NCI-H526 (cell line): ENCODE data around the gene DMRTA2.

ENCODE experiments used
- DNase-seq, 2 experiments: peaks; one replicate each; lab custom pipeline; 2025; lab: John Stamatoyannopoulos, UW

Gene DMRTA2

GRCh38 chr1:50422946-50423669 is at the start of gene DMRTA2:
TSS of gene DMRTA2 (minus strand) at chr1:50423443. CDS start at chr1:50421536, 1,907 bp downstream.
- peak; percentile 32 to 80 for DNase-seq

DNA sequence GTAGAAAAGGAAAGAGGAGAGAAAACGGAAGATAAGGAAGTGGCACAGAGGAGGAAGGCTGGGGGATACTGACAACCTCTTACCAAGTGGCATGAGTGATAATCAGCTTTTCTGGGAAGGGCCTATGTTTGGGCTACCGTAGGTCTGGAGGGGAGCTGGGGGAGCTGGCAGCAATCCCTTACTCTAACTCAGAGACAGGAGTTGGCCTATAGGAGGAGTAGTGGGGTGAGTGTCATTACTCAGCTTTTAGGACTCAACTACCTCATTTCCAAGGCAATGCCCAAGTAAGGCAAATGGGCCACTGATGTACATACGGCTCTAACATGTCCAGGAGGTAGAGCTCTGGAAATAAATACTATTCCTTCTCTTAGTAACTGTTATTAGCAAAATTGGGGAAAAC is 48.7 kb upstream of the DMRTA2 start:
- DNase-seq, result no peak

- no peak for DNase-seq
Measured at GRCh38 chr1:50462964-50463363, 39.7 kb upstream of the DMRTA2 start.

DNA sequence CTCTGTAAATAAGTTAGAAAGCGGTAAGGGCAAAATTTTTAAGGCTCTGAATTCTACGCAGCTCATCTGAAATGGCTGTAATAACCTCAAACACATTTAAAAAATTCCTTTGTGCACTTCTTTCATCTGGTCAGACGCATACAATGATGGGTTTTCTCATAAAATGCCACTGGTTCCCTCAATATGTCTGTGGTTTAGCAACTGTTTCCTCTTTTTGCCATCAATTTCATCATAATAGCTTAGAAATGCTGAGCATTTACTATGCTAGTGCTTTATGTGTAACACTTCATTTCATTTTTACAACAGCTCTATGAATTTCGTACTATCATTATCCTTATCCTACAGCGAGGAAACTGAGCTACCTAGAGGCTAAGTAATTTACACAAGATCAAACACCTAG is 35.3 kb upstream of the DMRTA2 start:
- no peak for DNase-seq

DNA sequence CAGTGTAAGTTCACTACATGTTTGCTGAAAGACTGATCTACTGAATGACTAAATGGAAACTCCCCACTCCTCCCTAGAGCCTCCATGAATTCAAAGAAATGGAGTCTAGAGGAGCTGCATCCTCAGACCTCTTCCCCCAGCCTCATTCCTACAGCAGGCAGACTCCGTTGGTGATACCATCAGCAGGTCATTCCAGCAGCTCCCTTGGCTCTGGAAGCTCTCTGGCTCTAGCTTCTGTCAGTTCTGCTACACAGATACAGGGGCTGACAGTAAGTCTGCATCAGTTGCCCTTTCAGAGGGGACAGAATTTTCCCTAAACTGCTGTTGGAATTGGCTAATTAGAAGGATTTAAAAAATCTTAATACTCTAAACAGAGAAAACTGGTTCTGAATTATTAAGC is 31.7 kb upstream of the DMRTA2 start:
- DNase-seq, result no peak

DNA sequence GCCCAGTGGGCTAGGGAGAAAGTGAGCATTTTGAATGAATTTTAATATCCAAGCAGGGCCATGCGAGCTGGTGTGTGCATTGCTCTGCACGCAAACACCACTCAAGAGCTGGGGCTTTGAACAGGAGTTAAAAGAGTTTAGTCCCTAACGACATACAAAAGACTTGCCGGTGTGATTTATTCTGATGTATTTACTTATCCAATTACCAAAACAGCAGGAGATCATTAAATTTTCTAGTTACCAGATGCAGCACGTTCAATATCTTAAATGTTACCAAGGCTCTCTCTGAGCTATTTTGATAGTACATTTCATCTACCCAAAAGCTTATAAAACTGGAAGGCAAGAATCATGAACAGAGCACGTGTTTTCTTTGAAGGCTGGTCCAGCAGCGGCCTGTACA is 30.0 kb upstream of the DMRTA2 start:
- no peak for DNase-seq

- no peak for DNase-seq
Measured at GRCh38 chr1:50452700-50453099, 29.5 kb upstream of the DMRTA2 start.

DNA sequence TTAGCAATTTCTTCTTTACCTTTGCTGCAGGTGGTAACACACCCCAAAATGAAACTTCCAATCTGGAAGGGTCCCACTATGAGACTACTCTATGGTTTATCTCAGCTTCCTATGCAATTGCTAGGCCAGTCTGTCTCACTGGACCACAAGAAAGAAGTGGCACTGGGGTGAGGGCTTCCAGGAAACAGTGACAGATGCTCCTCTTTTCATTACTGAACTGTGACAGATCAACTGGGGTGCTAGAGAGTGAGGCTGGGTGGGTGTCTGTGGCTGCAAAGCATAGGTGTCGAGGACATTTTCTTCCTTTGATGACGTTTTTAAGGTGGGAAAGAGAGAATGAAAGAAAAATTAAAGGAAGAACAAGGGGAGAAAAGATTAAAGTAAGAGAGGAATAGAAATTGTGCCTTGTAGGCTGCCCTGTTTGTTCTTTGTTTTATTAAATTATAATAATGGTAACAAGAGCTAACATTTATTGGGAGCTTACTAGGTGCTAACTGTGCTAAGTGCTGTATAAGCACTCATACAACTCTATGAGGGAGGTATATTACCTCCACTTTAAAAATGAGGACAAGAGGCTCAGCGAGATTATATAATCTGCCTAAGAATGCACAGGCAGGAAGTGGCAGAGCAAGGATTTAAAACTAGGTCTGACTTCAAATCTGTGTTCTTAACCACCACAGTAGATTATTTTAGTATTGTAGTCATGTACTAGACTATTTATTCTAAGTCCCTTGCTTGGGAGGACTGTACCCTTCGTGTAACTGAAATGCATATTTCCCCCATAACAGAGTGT is 27.8 kb upstream of the DMRTA2 start:
- DNase-seq, result no peak

GRCh38 chr1:50447961-50448360 is 24.7 kb upstream of the DMRTA2 start:
- no peak for DNase-seq

- no peak for DNase-seq
Measured at GRCh38 chr1:50441183-50441582, 17.9 kb upstream of the DMRTA2 start.

DNA sequence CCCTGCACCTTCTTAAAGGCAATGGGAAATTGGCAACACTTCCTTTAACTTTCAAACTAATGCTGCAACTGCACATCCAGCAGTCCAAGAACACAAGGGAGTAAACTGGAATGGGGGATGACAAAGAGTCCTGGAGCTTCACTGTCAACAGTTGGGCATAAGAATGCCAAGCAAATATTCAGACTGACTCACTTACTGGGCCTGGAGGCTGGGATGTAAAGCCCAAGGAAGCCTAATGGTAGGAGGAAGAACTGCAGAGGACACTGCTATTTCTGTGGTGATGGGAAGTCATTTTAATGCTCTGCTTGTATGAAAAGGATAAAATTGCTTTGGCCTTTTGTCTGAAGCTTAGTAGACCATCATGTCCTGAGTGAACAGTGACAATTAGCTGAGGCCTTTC is 15.7 kb upstream of the DMRTA2 start:
- no peak for DNase-seq

DNA sequence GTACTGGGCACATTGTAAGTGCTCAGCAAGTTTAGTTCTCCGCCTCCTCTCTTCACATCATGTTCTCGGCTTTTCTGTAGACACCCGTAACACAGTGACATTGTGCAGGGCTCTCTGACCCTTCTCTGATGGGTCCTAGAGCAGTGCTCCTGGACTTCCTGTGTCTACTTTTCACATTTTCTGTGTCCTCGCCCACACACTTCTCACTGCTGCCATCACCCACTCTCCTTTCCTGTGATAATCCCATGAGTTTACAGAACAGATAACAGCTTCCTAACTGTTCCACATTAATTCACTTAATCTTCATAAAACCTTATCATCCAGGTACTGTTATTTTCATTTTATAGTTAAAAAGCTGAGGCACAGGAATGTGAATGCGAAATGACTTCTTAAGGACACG is 13.2 kb upstream of the DMRTA2 start:
- DNase-seq, result no peak

DNA sequence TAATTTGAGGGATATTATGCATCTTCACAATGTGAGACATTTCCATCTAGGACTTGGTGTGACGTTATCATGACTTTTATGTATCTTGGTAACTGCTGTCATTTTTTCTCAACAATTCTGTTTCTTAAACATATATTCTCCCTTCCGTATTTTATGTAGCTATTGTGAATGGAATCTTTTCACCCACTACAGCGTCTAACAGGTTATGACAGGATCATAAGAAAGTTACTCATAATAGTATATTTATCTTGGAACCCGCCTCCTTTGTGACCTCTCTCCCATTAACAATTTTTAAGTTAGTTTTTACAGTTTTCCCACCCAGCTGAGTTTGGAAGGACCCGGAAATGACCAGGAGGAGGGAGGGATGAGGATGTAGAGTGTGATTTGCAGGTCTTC is 6.8 kb upstream of the DMRTA2 start:
- DNase-seq, result no peak

DNA sequence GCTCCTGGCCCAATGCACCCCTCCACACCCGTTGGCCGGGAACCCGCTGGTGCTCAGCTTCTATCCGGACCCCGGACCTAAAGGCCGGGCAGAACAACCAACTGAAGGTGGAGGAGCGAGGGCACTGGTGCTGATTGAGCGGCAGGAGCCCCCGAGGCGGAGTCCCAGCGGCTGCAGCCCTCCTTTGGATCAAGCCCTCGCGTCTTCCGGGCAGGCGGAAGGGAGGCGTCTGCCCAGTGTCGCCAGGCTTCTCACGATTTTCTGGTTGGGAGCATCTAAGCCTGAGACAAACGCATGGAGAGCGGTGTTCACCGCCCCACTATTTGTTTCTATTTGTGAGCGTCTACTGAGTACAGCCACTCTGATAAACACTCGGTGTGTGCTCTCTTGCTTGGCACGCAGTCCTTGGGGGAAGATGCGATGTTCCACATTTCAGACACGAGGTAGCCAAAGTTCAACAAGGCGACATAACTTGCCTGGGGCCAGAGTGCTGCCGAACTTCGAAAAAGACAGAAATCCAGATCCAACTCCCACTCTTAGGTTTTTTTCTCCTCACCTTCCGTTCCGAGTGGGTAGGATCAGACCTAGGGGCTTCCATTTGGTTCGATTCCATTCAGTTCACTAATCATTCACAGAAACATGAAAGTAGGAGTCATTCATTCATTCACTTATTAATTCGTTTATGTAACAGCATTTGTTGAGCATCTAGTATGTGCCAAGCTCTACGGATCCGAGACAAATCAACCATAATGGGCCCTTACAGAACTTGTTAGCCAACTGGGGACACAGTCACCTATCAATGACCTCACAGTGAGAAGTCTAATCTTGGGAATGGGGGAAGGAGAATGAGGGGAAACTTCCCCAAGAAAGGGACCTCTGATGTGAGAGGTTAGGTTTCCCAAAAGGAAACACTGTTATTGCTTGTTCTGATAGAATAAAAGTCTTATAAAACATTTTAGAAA is 4.9 kb upstream of the DMRTA2 start:
- DNase-seq, result peak in 1 of 2 experiments; percentile 45

GRCh38 chr1:50427086-50427817 is 4.0 kb upstream of the DMRTA2 start:
- peak in 1 of 2 experiments; percentile 57 for DNase-seq

DNA sequence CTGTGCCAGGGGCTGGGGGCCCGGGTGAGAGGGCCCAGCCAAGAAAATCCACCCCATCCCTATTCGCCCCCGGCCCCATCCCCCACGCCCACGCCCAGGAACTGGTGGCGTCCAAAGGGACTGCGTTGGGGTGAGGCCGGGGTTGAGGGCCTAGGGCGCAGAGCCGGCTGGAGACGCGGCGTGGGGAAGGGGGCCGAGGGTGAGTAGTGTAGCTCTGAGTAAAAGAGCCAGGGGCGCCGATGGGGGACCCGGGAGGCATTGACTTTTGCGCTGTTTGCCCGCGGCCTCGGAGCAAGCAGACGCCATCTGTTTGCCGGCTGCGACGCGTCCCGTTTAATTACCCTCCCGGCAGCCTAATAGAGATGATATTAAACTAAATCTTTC is 3.5 kb upstream of the DMRTA2 start:
- peak in 1 of 2 experiments; percentile 22 for DNase-seq

DNA sequence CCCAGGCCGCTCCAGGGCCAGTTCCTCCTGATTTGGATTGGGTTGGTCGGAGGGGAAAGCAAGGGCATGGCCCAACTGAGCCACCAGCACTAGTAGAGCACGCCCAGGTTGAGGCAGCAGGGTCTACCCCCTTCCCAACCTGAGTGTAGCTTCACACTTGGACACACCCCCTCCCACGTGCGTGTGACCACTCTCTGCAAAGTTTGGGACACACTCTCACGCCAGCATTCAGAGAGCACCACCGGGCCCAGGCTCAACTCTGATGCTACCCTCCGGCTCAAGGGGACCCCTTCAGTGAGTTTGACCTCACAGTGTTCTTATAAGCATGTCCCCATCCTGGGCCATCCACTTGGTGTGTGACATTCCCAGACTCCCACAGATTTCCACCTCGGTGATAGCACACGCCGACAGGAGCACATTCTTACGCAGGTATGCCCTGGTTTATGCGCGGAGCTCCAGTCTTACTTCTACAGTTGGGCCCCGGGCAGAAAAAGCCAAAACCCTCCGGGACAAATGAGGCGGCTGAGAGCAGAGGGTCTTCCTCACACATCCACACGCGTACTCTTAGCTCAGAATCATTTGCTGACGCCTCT is 3.0 kb upstream of the DMRTA2 start:
- no peak for DNase-seq

DNA sequence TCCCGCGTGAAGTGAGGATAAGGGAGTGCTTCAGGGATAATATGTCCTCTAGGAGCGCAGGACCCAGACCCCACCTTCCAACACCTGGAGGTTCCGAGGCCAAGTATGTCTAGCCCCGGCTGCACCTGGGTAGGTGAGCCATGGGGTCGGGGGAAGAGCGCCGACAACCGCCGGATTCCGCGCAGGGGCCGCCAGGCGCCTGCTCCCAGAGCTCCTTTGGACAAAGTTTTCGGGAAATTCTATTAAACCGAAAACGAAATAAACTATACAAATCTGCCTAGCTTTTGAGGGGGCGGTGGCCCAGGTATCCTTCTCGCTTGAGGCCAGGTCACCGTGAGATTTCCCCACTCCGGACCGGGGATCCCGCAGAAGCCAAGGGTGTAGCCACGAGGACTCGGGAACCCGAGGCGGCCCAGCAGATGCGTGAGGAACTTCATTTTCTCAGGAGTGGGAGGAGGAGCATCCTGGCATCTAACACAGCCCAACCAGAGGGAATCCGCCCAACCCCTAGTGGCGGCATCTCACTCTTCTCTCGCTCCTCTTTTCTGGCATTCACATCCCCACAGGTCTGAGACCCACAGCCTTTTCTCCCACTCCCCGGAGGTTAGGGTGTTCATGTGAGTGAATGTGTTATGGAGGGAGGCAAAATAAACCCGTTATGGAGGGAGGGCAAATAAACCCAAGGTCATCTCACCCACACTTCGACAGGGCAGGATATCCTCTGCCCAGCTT is 2.3 kb upstream of the DMRTA2 start:
- DNase-seq, result peak in 1 of 2 experiments; percentile 58

GRCh38 chr1:50424884-50425375 is 1.7 kb upstream of the DMRTA2 start:
- DNase-seq, result peak in 1 of 2 experiments; percentile 39
